H1 (cell line): ENCODE data around the gene DNAJC17. TPM values are rescaled to one million over a fixed set of nuclear protein-coding genes. Genes with fewer than 3 reads are reported as not detected.

ENCODE experiments used
- EGR1 ChIP-seq: IDR thresholded peaks from 2 replicates; pipeline ENCODE4 v1.6.1; 2011; ENCODE audit warnings: low read depth, low read length, borderline replicate concordance
- KDM1A ChIP-seq: fragments of 200-600, 300-600 bp; sonication (generic); IDR thresholded peaks from 2 replicates; pipeline ENCODE4 v1.7.1; 2016; ENCODE audit warnings: mild to moderate bottlenecking, low read length, borderline replicate concordance
- SUZ12 ChIP-seq: fragments of 200-600 bp; sonication (generic); IDR thresholded peaks from 2 replicates; pipeline ENCODE4 v1.6.1; 2012; ENCODE audit warnings: mild to moderate bottlenecking, inconsistent platforms, low read length, moderate library complexity, mixed read lengths
- USF2 ChIP-seq: IDR thresholded peaks from 2 replicates; pipeline ENCODE4 v1.6.1; 2011; ENCODE audit warnings: low read length, improper control_type of control experiment
- polyA plus RNA-seq, 7 experiments: library from polyadenylated mRNA; depleted of rRNA in 3 of 7; stranded (reverse) in 5 of 7; unstranded in 2 of 7; fragments of >200 nt in 5 of 7; fragments of 200-250 nt in 2 of 7; gene quantifications; 1 replicate in 5 of 7; 2 replicates in 1 of 7; 4 replicates in 1 of 7; pipeline versions ENCODE4 v1.2.1 to v1.2.3, GENCODE V29; 2011 to 2013; ENCODE audit warnings: missing spikeins in 2 of 7, mixed read lengths in 2 of 7
- total RNA-seq: library from RNA; stranded (reverse); fragmentation: NEBNext Ultra II Directional; extraction: Animal tissue kit (Norgen Biotek cat#: 25700); gene quantifications from 2 replicates; pipeline ENCODE4 v1.2.1, GENCODE V29; 2021

DNAJC17 gene
- total and polyA plus RNA-seq, 2 of the 8 experiments (the other 6 are each of a cell fraction or from before 2014, with no cell fraction given) = 39.5 to 45.4 TPM

GRCh38 chr15:40815042-40815698 is 7.9 kb upstream of the DNAJC17 start (continued):
- no peak for TF ChIP-seq SUZ12
- TF ChIP-seq KDM1A = no peak
- TF ChIP-seq EGR1 = no peak
- TF ChIP-seq USF2 = no peak
- TF ChIP-seq, all 59 proteins: peak for 0
